ENCODE data around the gene B3GAT1. TPM values are rescaled to one million over a fixed set of nuclear protein-coding genes. Genes with fewer than 3 reads are reported as not detected.

Gene B3GAT1
- polyA plus RNA-seq, 3 donors, result 4.0 to 6.4 (median 5.0) TPM

GRCh38 chr11:134392953-134393615 is 19.0 kb downstream of the B3GAT1 start:
- DNase-seq, result no peak

GRCh38 chr11:134391656-134392055 is 20.4 kb downstream of the B3GAT1 start:
- no peak for DNase-seq

GRCh38 chr11:134390706-134391569 is 21.1 kb downstream of the B3GAT1 start:
- no peak for DNase-seq

- DNase-seq, result no peak
These were observed 22.4 kb downstream of the B3GAT1 start for GRCh38 chr11:134389464-134390180.

- no peak for DNase-seq
These were observed 23.5 kb downstream of the B3GAT1 start for GRCh38 chr11:134388590-134388989.

GRCh38 chr11:134387501-134387900 is 24.5 kb downstream of the B3GAT1 start:
- DNase-seq, result no peak

- DNase-seq, result no peak
These were observed 25.1 kb downstream of the B3GAT1 start for GRCh38 chr11:134386945-134387344.

- DNase-seq, result no peak
These were observed 26.1 kb downstream of the B3GAT1 start for GRCh38 chr11:134385774-134386565.

- no peak for DNase-seq
These were observed 26.9 kb downstream of the B3GAT1 start for GRCh38 chr11:134385171-134385570.

GRCh38 chr11:134384406-134384805 is 27.6 kb downstream of the B3GAT1 start:
- no peak for DNase-seq

- no peak for DNase-seq
These were observed 28.3 kb downstream of the B3GAT1 start for GRCh38 chr11:134383576-134384221.

GRCh38 chr11:134382830-134383229 is 29.2 kb downstream of the B3GAT1 start:
- no peak for DNase-seq

GRCh38 chr11:134382257-134382656 is 29.8 kb downstream of the B3GAT1 start:
- no peak for DNase-seq

GRCh38 chr11:134380785-134381184 is 31.3 kb downstream of the B3GAT1 start:
- DNase-seq, result no peak

GRCh38 chr11:134380229-134380628 is 31.8 kb downstream of the B3GAT1 start:
- no peak for DNase-seq

GRCh38 chr11:134379241-134379640 is 32.8 kb downstream of the B3GAT1 start:
- DNase-seq, result no peak

- DNase-seq, result no peak
These were observed 34.2 kb downstream of the B3GAT1 start for GRCh38 chr11:134377876-134378275.

- DNase-seq, result no peak
These were observed 35.7 kb downstream of the B3GAT1 start for GRCh38 chr11:134376150-134376921.

GRCh38 chr11:134374891-134375550 is 37.0 kb downstream of the B3GAT1 start:
- no peak for DNase-seq

- DNase-seq, result no peak
These were observed 37.9 kb downstream of the B3GAT1 start for GRCh38 chr11:134374171-134374570.
